ENCODE data around the gene STAC3.

The STAC3 gene

GRCh38 chr12:57236201-57236924, 14.6 kb downstream of the STAC3 start:
- no peak for DNase-seq (ENCODE audit: low read depth in 1 of 2, low spot score in 1 of 2)

- DNase-seq (ENCODE audit: low read depth in 1 of 2, low spot score in 1 of 2), result no peak
These were observed 15.3 kb downstream of the STAC3 start for GRCh38 chr12:57235728-57236131.

- no peak for DNase-seq (ENCODE audit: low read depth in 1 of 2, low spot score in 1 of 2)
These were observed 15.8 kb downstream of the STAC3 start for GRCh38 chr12:57235017-57235727.

GRCh38 chr12:57234571-57235016, 16.4 kb downstream of the STAC3 start:
- DNase-seq (ENCODE audit: low read depth in 1 of 2, low spot score in 1 of 2), result no peak

GRCh38 chr12:57234233-57234570, 16.8 kb downstream of the STAC3 start:
- DNase-seq (ENCODE audit: low read depth in 1 of 2, low spot score in 1 of 2), result no peak

GRCh38 chr12:57233357-57234232, 17.4 kb downstream of the STAC3 start:
- no peak for DNase-seq (ENCODE audit: low read depth in 1 of 2, low spot score in 1 of 2)

DNA sequence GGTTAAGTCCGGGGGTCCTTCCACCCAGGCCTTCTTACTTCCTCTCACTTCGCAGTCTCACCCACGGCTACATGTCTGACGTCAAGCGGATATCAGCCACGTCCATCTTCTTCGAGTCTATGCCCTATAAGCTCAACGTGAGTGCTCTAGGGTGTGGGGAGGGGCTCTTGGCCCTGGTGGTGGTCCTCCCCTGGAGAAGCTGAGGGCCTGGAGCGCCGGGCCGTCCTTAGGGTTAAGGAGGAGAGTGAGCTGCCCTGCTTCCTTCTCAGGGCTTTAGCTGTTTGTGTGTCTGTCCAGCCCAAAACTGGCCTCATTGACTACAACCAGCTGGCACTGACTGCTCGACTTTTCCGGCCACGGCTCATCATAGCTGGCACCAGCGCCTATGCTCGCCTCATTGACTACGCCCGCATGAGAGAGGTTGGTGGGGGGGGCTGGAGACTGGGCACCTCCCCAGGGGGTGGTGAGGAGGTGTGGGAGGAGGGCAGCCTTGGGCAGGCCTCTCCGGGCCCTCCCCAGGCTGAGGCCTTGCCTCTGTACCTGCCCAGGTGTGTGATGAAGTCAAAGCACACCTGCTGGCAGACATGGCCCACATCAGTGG, 18.7 kb downstream of the STAC3 start:
- no peak for DNase-seq (ENCODE audit: low read depth in 1 of 2, low spot score in 1 of 2)

DNA sequence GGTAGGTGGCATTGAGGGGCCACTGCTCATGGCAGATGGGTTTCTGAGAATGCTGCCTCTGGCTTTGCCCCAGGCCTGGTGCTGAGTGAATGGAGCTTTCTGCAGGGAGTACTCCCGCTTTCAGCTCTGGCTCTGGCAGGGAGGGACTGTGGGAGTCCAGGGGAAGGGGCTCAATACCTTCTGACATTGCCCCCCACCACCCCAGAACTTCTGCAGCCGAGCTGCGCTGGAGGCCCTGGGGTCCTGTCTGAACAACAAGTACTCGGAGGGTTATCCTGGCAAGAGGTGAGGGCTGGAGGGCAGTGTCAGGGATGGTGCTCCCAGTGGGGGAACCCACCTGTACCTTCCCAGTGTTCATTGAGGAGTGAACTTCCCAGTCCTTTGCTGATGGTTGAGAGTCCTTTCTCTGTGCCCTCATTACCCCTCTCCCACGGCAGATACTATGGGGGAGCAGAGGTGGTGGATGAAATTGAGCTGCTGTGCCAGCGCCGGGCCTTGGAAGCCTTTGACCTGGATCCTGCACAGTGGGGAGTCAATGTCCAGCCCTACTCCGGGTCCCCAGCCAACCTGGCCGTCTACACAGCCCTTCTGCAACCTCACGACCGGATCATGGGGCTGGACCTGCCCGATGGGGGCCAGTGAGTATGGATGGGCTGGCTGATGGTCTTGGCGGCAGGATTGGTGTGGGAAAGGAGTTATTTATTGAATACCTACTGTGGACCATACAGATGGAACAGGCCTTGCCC, 19.5 kb downstream of the STAC3 start:
- DNase-seq (ENCODE audit: low read depth in 1 of 2, low spot score in 1 of 2), result no peak

- no peak for DNase-seq (ENCODE audit: low read depth in 1 of 2, low spot score in 1 of 2)
These were observed 20.4 kb downstream of the STAC3 start for GRCh38 chr12:57230381-57231155.

DNA sequence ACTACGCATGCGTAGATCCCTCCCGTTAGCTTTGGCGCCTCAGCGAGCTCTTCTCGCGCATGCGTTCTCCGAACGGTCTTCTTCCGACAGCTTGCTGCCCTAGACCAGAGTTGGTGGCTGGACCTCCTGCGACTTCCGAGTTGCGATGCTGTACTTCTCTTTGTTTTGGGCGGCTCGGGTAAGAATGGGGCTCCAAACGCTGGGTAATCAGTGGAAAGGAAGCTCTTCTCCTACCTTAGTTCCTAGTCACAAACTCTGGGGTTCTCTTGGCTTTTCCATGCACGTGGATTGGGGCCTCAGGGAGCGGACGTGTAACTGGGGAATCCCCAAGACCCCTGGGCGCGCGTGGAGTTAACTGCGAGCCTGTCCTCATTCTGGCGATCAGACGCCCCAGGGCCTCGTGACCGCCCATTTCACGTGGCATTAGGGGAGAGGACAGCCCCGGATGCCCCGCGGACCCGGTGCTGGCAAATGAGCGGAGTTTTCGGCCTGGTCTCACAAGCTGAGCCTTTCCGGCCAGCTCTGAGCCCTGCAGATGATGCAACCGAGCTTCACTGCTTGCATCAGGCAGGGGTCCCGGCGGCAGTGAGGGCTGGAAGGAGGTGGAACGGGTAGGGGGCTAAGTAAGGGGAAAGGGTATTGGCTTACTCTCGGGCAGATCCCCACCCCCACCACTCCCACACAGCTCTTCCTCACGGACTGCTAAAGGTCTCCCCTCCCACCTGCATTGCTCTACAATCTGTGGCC, 21.2 kb downstream of the STAC3 start, which contains the start of gene SHMT2:
Gene SHMT2, plus strand, starts transcription at position 78 of the 747 bp plus-strand sequence. Its CDS starts 68 bp downstream, at position 146.
- peak; percentile 80 to 84 for DNase-seq (ENCODE audit: low read depth in 1 of 2, low spot score in 1 of 2)

DNA sequence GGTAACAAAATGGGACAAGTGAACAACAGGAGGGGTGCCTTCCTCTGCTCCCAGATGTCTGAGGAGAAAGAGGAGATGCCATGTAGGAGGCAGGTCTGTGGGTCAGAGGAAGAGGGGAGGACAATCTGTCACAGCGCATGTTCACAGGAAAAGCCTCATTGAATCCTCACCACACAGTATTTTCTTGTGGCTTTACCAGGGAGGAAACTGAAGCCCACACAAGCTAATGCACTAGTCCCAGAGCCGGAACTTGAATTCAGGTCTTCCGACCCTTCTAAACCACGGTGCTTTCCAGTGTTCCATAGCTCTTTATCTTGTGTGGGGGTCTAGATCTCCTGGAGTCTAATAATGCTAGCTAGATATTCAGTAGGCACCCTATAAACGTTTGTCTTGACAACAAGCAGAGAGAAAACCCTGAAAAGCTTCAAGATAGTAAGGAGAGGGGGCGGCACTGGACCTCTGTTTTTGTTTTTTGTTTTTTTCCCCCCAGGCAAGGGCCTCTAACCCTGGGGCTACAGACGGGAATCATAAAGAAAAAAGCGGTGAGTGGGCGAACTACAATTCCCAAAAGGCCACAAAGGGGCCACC, 21.8 kb downstream of the STAC3 start:
- no peak for DNase-seq (ENCODE audit: low read depth in 1 of 2, low spot score in 1 of 2)

- no peak for DNase-seq (ENCODE audit: low read depth in 1 of 2, low spot score in 1 of 2)
These were observed 23.5 kb downstream of the STAC3 start for GRCh38 chr12:57227315-57228115.

DNA sequence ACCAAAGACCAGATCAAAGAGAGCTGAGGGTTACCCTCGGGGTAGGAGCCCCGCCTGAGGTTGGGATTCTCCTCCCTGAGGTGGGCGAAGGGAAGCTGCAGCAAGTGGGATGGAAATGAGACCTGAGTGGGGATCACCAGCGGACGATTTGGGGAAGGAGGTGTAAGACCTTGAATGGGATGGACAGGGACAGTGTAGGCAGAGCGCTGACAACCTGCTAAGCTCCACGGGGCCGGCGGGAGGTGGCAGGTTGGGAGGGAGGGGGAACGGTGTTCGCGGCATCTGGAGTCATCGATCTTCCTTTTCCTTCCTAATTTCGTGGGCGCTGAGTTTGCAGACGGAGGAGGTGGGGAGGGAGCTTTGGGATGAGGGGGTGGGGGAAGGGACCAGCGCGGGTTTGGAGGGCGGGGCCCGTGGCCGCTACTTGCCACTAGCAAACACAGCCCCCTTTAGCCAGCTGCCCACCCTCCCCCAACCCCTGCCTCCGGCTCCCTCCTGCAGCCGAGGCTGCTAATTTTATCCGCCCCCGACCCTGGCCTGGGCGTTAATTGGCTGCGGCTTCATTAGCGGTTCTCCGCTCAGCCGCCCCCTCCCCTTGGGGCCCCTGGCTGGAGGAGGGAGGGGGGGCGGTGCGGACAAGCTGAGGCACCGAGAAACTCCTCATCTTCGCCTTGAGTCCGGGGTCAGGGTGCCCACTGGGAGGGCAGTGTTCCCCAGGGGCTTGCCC, 24.2 kb downstream of the STAC3 start:
- no peak for DNase-seq (ENCODE audit: low read depth in 1 of 2, low spot score in 1 of 2)

GRCh38 chr12:57225680-57226210, 25.2 kb downstream of the STAC3 start:
- no peak for DNase-seq (ENCODE audit: low read depth in 1 of 2, low spot score in 1 of 2)

GRCh38 chr12:57224973-57225679, 25.9 kb downstream of the STAC3 start:
- no peak for DNase-seq (ENCODE audit: low read depth in 1 of 2, low spot score in 1 of 2)

DNA sequence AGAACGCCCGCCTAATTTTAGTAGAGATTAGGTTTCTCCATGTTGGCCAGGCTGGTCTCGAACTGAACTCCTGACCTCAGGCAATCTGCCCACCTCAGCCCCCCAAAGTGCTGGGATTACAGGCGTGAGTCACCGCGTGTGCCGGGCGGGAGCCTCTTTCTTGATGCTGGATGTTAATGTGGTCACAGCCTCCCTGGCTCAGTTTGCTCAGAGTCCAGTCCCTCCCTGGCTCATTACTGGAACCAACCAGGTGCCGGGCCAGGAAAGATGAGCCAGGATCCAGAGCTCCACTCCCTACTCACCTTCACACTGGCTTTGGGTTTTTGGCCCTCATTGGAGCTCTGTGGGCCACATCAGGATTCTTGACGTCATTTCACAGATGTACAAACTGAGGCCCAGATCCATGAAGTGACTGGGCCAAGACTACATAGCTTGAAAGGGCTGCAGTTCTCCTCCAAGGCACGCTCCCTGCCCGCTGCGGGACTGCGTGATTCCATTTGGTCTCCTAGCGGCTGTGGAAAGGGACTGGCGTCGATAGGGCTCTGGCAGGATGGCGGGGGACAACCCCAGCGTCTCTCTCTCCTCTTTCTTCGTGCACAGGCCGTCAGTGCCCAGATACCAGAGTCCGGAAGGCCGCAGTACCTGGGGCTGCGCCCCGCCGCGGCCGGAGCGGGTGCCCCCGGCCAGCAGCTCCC, 26.6 kb downstream of the STAC3 start:
- DNase-seq (ENCODE audit: low read depth in 1 of 2, low spot score in 1 of 2), result no peak
